HK-2 (cell line): Measurements from ENCODE around the gene CDK7.
"Not testable (repeated sequence)": the region's sequence is repeated elsewhere in the genome, so short reads cannot be mapped to it uniquely, and the experiment has no call there.

ENCODE experiments used
- DNase-seq: peaks from one replicate; pipeline ENCODE4 v3.0.0-alpha.2; 2018; ENCODE audit not compliant: unreplicated experiment

The CDK7 gene

DNA sequence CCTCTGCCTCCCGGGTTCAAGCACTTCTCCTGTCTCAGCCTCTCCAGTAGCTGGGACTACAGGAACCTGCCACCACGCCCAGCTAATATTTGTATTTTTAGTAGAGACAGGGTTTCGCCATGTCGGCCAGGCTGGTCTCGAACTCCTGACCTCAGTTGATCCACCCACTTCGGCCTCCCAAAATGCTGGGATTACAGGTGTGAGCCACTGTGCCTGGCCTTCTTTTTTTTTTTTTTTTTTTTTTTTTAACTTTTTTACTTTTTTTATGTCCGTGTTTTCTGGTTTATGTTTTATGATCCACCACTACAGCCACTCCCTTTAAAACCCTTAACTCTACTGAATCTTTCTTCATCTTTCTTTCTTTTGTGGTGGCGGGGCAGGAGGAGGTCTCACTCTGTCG, 2.0 kb downstream of the CDK7 start:
- DNase-seq: not testable (repeated sequence)

DNA sequence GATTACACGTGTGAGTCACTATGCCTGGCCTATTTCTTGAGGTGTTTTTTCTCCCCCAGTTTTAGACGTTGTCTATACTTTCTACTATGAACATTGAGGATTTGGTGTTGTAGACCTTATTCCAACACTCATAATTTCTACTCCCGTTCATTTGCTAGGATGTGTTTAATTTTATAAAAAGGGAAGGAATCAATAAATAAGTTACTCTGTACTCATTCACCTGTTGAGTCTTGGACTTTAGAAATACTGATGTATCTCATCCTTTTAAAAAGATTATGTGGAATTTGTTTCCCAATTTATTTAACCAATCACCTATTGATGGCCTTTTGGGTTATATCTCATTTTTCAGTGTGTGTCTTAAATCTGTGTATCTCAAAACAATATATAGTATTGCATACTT, 3.2 kb downstream of the CDK7 start:
- no peak for DNase-seq

DNA sequence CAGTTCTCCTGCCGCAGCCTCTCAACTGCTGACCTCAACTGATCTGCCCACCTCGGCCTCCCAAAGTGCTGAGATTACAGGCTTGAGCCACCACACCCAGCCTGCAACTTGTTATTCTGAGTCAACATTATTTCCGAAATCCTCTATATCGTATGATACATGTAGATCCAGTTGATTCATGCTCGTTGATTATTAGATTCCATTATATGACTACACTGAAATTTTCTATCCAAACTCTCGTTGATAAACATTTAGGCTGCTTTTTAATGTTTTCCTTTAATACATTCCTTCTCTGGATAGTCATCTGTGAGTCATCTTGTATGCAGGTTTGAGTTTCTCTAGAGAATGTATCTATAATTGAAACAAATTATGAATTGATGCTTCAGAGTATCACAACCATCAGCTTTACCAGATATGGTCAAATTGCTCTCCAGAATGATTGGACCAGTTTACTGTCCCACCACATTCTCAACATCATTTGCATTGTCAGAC, 4.1 kb downstream of the CDK7 start:
- no peak for DNase-seq

- no peak for DNase-seq
These were observed 7.7 kb downstream of the CDK7 start for GRCh38 chr5:69242215-69242927.

DNA sequence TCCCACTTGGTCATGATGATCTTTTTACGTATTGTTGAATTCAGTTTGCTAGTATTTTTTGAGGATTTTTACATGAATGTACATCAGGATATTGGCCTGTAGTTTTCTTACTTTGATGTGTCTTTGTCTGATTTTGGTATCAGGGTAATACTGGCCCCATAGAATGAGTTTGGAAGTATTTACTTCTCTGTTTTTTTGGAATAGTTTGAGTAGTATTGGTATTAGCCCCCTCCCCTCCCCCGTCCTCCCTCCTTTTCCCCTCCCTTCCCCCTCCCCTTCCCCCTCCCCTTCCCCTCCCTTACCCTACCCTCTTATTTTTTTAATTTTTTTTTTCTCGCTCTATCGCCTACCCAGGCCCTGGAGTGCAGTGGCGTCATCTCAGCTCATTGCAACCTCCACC, 10.3 kb downstream of the CDK7 start:
- DNase-seq: no peak

DNA sequence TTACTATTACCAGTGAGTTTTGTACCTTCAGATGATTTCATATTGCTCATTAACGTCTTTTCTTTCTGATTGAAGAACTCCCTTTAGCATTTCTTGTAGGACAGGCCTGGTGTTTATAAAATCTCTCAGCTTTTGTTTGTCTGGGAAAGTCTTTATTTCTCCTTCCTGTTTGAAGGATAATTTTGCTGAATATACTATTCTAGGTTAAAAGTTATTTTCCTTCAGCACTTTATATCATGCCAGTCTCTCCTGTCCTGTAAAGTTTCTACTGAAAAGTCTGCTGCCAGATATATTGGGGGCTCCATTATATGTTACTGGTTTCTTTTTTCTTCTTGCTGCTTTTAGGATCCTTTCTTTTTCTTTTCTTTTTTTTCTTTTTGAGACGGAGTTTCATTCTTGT, 13.3 kb downstream of the CDK7 start:
- no peak for DNase-seq

- no peak for DNase-seq
These were observed 15.9 kb downstream of the CDK7 start for GRCh38 chr5:69250593-69250992.

DNA sequence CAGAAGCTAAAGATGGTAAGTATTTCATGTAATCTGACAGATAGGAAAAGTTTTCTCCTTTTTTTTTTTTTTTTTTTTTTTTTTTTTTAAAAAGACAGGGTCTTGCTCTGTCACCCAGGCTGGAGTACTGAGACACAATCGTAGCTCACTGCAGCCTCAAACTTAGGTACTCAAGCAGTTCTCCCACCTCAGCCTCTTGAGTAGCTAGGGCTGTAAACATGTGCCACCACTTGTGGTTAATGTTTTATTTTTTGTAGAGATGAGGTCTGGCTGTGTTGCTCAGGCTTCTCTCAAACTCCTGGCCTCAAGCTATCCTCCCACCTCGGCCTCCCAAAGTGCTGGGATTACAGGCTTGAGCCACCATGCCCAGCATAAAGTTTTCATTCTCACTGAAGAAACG, 17.8 kb downstream of the CDK7 start:
- no peak for DNase-seq

- DNase-seq: not testable (repeated sequence)
These were observed 21.3 kb downstream of the CDK7 start for GRCh38 chr5:69255940-69256339.

GRCh38 chr5:69257577-69257976, 22.9 kb downstream of the CDK7 start:
- no peak for DNase-seq

DNA sequence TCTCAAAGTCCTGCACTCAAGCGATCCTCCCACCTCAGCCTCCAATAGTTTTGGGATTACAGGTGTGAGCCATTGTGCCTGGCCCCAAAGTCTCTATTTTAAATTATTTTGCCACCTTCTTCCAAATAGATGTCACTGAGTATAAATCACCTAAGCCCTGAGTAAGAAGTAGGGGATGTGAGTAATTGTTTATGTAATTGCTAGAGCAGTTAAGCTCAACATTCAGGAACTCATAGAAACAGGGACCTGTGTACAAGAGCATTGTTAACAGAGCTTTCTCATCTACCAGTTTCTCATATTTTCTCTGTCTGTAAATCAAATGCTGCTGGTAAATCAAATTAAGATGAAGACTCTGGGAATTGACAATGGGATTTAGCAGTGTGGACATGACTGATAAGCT, 26.3 kb downstream of the CDK7 start:
- no peak for DNase-seq

DNA sequence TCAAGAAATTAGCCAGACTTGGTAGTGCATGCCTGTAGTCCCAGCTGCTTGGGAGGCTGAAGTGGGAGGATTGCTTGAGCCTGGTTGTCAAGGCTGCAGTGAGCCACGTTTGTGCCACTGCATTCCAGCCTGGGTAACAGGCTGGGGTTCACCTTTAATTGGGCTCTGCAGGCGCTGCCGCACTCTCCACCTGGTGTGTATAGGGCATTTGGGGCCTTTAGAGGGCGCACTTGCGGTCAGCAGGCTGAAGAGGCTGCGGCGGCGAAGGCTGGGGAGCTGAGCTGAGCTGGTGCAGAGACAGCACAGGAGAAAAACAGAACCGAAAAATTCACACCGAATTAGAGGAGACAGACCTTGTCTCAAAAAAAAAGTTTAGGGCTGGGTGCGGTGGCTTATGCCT, 31.2 kb downstream of the CDK7 start:
- DNase-seq: no peak

GRCh38 chr5:69268899-69269298, 34.2 kb downstream of the CDK7 start:
- no peak for DNase-seq

- no peak for DNase-seq
These were observed 36.2 kb downstream of the CDK7 start for GRCh38 chr5:69270840-69271239.

- peak; percentile 34 for DNase-seq
These were observed 36.7 kb downstream of the CDK7 start for GRCh38 chr5:69271376-69271775.

DNA sequence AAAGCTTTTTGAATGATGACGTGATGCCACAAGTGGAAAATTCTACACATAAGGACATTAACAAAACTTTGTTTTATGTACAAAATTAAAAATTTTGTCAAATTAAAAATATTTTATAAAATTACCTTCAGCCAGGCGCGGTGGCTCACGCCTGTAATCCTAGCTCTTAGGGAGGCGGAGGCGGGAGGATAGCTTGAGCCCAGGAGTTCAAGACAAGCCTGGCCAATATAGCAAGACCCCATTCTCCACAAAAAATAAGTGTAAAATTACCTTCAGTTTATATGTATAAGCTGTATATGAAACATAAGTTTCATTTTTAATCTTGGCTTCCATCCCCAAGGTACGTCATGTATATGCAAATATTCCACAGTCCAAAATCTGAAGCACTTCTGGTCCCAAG, 40.9 kb downstream of the CDK7 start:
- DNase-seq: no peak

DNA sequence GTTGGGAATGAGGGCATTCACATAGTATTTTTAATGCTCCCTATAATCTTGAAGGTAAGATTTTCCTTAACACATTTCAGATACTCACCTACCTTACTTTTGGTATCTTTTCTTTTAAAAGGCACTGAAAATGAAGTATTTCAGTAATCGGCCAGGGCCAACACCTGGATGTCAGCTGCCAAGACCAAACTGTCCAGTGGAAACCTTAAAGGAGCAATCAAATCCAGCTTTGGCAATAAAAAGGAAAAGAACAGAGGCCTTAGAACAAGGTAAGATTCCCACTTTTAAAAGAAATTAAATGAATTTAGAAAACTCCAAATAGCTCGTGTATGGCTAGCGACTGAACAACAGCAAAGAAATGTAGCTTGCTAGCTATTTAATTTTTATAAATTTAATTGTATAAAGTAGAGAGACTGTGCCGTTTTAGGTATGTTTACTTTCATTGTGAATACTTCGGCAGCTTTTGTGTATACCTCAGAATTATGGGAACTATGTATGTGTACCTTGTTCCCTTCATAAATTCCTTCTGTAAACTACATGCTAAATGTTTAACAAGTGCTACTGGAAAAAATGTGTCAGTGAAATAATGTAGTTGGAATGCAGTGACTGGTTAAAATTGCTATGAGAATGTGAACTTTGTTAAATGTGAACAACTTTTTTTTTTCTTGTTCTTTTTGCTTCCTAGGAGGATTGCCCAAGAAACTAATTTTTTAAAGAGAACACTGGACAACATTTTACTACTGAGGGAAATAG, 41.9 kb downstream of the CDK7 start:
- no peak for DNase-seq

- no peak for DNase-seq
These were observed 44.8 kb downstream of the CDK7 start for GRCh38 chr5:69279517-69279916.

GRCh38 chr5:69281114-69281513, 46.4 kb downstream of the CDK7 start:
- DNase-seq: no peak

DNA sequence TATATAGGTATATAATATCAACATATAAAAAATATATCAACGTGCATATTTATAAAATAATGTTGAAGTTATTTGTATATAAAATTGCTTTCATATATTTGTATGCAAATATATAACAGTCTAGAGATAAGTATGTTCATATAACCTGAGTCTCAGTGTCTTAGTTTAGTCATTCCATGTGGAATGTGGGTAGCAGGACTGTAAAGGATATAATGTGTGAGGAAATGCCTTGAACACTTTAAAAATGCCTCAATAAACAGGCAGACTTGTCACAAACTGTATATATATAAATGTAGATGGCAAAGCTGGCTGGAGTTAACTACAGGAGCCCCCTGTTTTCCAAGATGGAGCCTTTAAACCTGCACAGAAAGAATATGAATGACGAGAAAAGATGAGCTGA, 49.5 kb downstream of the CDK7 start:
- DNase-seq: no peak

GRCh38 chr5:69285448-69286116, 50.9 kb downstream of the CDK7 start:
- DNase-seq: no peak

DNA sequence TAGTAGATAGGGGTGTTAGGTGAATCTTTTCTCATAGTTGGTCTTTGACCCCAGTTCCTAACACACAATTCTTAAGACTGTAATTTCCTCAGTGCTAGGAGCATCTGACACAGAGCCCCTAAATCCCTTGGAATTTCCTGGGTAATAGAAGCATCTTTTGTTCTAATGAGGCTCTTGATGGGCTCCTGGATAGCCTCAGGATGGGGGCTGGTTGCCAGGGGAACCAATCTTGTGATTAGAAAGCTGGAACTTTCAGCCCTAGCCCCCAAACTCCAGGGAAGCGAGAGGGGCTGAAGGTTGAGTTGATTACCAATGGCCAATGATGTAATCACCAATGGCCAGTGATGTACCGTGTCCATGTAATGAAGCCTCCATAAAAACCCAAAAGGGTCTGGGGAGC, 53.4 kb downstream of the CDK7 start:
- DNase-seq: no peak

- no peak for DNase-seq
These were observed 54.0 kb downstream of the CDK7 start for GRCh38 chr5:69288688-69289087.
